A549 (cell line): ENCODE measurements around the gene SLC2A6. TPM values are rescaled to one million over a fixed set of nuclear protein-coding genes. Genes with fewer than 3 reads are reported as not detected.

Source experiments
- ATAC-seq, 2 experiments: fragments of 200-7000 bp in 1 of 2; fragments of >200 bp in 1 of 2; cut with Nextera tagmentation in 1 of 2; cut with Tn5 transposase in 1 of 2; 3 replicates each; pipeline versions ENCODE4 v1.8.0 to v1.9.1; 2018 to 2020; ENCODE audit warnings: mild to moderate bottlenecking in 1 of 2, moderate library complexity in 1 of 2
- CTCF ChIA-PET: fragments of 300-600 bp; sonication (Branson Sonifier 250); formaldehyde crosslinking; extraction: SDS; loops from one replicate; lab custom pipeline; 2021; ENCODE audit warnings: antibody characterized with exemption, inconsistent platforms; lab: Yijun Ruan, JAX
- POLR2A ChIA-PET: fragments of 350-600 bp; formaldehyde crosslinking; extraction: SDS; loops from one replicate; lab custom pipeline; 2021; ENCODE audit warnings: antibody characterized with exemption, inconsistent platforms; lab: Yijun Ruan, JAX
- DNase-seq, 2 experiments: peaks; one replicate each; pipeline versions ENCODE4 v3.0.0 to v3.0.0-alpha.2; 2011 to 2016; ENCODE audit warnings: low read depth in 1 of 2, low spot score in 1 of 2
- FAIRE-seq: peaks from 2 replicates; lab custom pipeline; 2011; peaks lifted over from hg19 to GRCh38; lab: Jason Lieb, UNC
- H3K27ac ChIP-seq, 2 experiments: fragments of >200 bp; sonication (Bioruptor Twin); formaldehyde crosslinking; 3 replicates each; pipeline ENCODE4 v1.5.1; 2016 to 2017
- H3K4me1 ChIP-seq: fragments of >200 bp; sonication (Bioruptor Twin); formaldehyde crosslinking; 3 replicates; pipeline ENCODE4 v1.6.1; 2016
- H3K4me2 ChIP-seq: fragments of >200 bp; sonication (Bioruptor Twin); formaldehyde crosslinking; 3 replicates; pipeline ENCODE4 v1.6.1; 2016
- H3K4me3 ChIP-seq: fragments of >200 bp; sonication (Bioruptor Twin); formaldehyde crosslinking; 3 replicates; pipeline ENCODE4 v1.5.1; 2016
- H3K9me3 ChIP-seq: fragments of >200 bp; sonication (Bioruptor Twin); formaldehyde crosslinking; 3 replicates; pipeline ENCODE4 v1.6.1; 2016
- ATOH8 ChIP-seq: fragments of 250-450 bp; sonication (Bioruptor Pico); IDR thresholded peaks from 2 replicates; pipeline ENCODE4 v1.5.0; 2020; ENCODE audit warnings: low read depth, mild to moderate bottlenecking, moderate library complexity
- CBX8 ChIP-seq: fragments of 200-600 bp; sonication (generic); IDR thresholded peaks from 2 replicates; pipeline ENCODE4 v1.6.1; 2016
- CHD4 ChIP-seq: fragments of 200-600 bp; sonication (generic); IDR thresholded peaks from 2 replicates; pipeline ENCODE4 v1.6.1; 2016; ENCODE audit warnings: antibody characterized with exemption, mild to moderate bottlenecking, borderline replicate concordance
- E2F6 ChIP-seq: IDR thresholded peaks from 2 replicates; pipeline ENCODE4 v1.6.1; 2012; ENCODE audit warnings: low read depth, borderline replicate concordance
- ELK1 ChIP-seq: fragments of 150-350 bp; IDR thresholded peaks from 2 replicates; pipeline ENCODE4 v1.6.1; 2014; ENCODE audit warnings: low read depth, mild to moderate bottlenecking, low read length
- FOSL2 ChIP-seq, 2 experiments: fragments of 450-650 bp in 1 of 2; fragments of >200 bp in 1 of 2; sonication (Bioruptor Twin) in 1 of 2; formaldehyde crosslinking; IDR thresholded peaks; 2 replicates each; pipeline versions ENCODE4 v1.5.0 to v1.6.1; 2016 to 2020; ENCODE audit warnings: mild to moderate bottlenecking in 1 of 2, moderate library complexity in 1 of 2
- GATA3 ChIP-seq: IDR thresholded peaks from 2 replicates; pipeline ENCODE4 v1.6.1; 2012; ENCODE audit warnings: borderline replicate concordance
- HOXA7 ChIP-seq: fragments of 250-450 bp; sonication (Bioruptor Pico); IDR thresholded peaks from 2 replicates; pipeline ENCODE4 v1.5.0; 2020; ENCODE audit warnings: mild to moderate bottlenecking, moderate library complexity
- JUNB ChIP-seq: fragments of >200 bp; sonication (Bioruptor Twin); formaldehyde crosslinking; IDR thresholded peaks from 2 replicates; pipeline ENCODE4 v1.6.1; 2016
- MAFK ChIP-seq: fragments of 450-650 bp; IDR thresholded peaks from 2 replicates; pipeline ENCODE4 v1.6.1; 2014; ENCODE audit not compliant: partially characterized antibody
- NPAS2 ChIP-seq: fragments of 250-450 bp; sonication (Bioruptor Pico); IDR thresholded peaks from 2 replicates; pipeline ENCODE4 v1.8.0; 2022; ENCODE audit warnings: mild to moderate bottlenecking, moderate library complexity, borderline replicate concordance
- NR3C1 ChIP-seq: fragments of >200 bp; sonication (Bioruptor Twin); formaldehyde crosslinking; IDR thresholded peaks from 3 replicates; pipeline ENCODE4 v1.6.1; 2017
- PBX3 ChIP-seq: IDR thresholded peaks from 2 replicates; pipeline ENCODE4 v1.6.1; 2012
- SMC3 ChIP-seq: fragments of >200 bp; sonication (Bioruptor Twin); formaldehyde crosslinking; IDR thresholded peaks from 3 replicates; pipeline ENCODE4 v1.6.1; 2018; ENCODE audit warnings: inconsistent platforms
- TP53 ChIP-seq: fragments of 250-450 bp; sonication (Bioruptor Pico); IDR thresholded peaks from 2 replicates; pipeline ENCODE4 v1.5.0; 2021; ENCODE audit warnings: mild to moderate bottlenecking, moderate library complexity
- USF2 ChIP-seq: fragments of 450-650 bp; IDR thresholded peaks from 2 replicates; pipeline ENCODE4 v1.6.1; 2014; ENCODE audit warnings: antibody characterized with exemption
- ZFP36 ChIP-seq: fragments of 450-650 bp; IDR thresholded peaks from 2 replicates; pipeline ENCODE4 v1.6.1; 2014; ENCODE audit warnings: borderline replicate concordance; ENCODE audit not compliant: partially characterized antibody
- ZSCAN20 ChIP-seq: fragments of 250-450 bp; sonication (Bioruptor Pico); IDR thresholded peaks from 2 replicates; pipeline ENCODE4 v1.8.0; 2022; ENCODE audit warnings: mild to moderate bottlenecking, moderate library complexity
- WGBS: methylation state at CpG from one replicate; pipeline ENCODE4 v1.1.6; 2017; ENCODE audit errors: missing lambda C conversion rate; 5-methylcytosine and 5-hydroxymethylcytosine counted together
- polyA plus RNA-seq, 4 experiments: library from polyadenylated mRNA; depleted of rRNA in 3 of 4; stranded (reverse); fragments of >200 nt; fragmentation: RNase III in 1 of 4; extraction: RNeasy Plus Mini Kit Qiagen cat#74134 plus additional on column Dnase treatment in 1 of 4; gene quantifications; 2 replicates in 3 of 4; 3 replicates in 1 of 4; pipeline ENCODE4 v1.2.3, GENCODE V29; 2011 to 2017
- TF ChIP-seq, protein P1 (sequence below): fragments of >200 bp; sonication (Bioruptor Twin); formaldehyde crosslinking; IDR thresholded peaks from 2 replicates; pipeline ENCODE4 v1.6.1; 2016

SLC2A6 gene
- polyA plus RNA-seq, 2 of the 4 experiments (the other 2 are of a cell fraction): 3.7 to 20.5 TPM

- CTCF ChIA-PET: interaction anchor here (1.0 to 12.2 kb wide), 2 partner anchors 8 to 20 kb away, joined by 3 to 58 read pairs; no protein-coding TSS in a partner anchor
- POLR2A ChIA-PET: interaction anchor here (1.1 kb wide), 1 partner anchor 13 kb away, joined by 3 read pairs; the partner anchor contains the start of gene SLC2A6
- peaks cover 5% of the 10 kb centered on the region for H3K4me1 ChIP-seq
- no peak for ATAC-seq
- DNase-seq: no peak
- FAIRE-seq: no peak
- H3K4me2 ChIP-seq: no peak overlapping the region
- no peak for TF ChIP-seq FOSL2 (IDR thresholded peaks at IDR 0.05)
- no peak for TF ChIP-seq FOSL2 (CRISPR knock-in tag; IDR thresholded peaks at IDR 0.05)
- TF ChIP-seq HOXA7: no peak
- TF ChIP-seq, all 56 proteins: peak for 0
- no peak overlapping the region for H3K4me3 ChIP-seq
- WGBS: 76% methylated on average over 6 of the region's 6 CpGs
- no peak overlapping the region for H3K27ac ChIP-seq
- no peaks in the 10 kb centered on the region for H3K9me3 ChIP-seq
Observed at GRCh38 chr9:133465984-133466383, 12.9 kb downstream of the SLC2A6 start.

DNA sequence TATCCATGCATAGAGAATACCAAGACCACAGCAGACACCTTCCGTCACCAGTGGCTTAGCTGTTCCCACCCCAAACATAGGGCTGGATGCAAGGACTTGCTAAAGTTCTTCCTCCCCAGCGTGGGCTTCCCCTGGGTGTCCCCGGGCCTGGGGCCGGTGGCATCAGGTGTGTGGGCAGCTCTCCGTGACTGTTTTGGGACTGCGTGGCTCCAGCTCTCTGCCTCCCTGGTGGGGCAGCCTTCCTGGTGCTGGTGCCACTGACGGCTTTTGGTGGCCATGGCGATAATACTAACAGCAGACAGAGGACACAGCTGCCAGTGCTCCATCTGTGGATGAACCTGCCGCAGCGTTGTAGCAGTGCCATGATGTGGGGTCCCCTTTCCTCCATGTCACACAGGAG, 14.3 kb downstream of the SLC2A6 start:
- FAIRE-seq (no peak), DNase-seq (no peak), ATAC-seq (no peak)
- Histone ChIP-seq H3K4me2 (no peak overlapping the region), H3K9me3 (no peaks in the 10 kb centered on the region), H3K27ac (no peak overlapping the region), H3K4me1 (peaks cover 10% of the 10 kb centered on the region), H3K4me3 (no peak overlapping the region)
- ChIA-PET CTCF (interaction anchor here (12.2 kb wide), 1 partner anchor 21 kb away, joined by 58 read pairs; no protein-coding TSS in a partner anchor), POLR2A (no interaction called here)
- TF ChIP-seq TP53 (no peak), ZSCAN20 (CRISPR knock-in tag) (no peak), PBX3 (no peak), CHD4 (no peak), USF2 (no peak), E2F6 (no peak), NPAS2 (CRISPR knock-in tag) (no peak), FOSL2 (IDR thresholded peaks at IDR 0.05) (no peak), FOSL2 (CRISPR knock-in tag; IDR thresholded peaks at IDR 0.05) (no peak), MAFK (no peak), ATOH8 (CRISPR knock-in tag) (no peak), NR3C1 (no peak), JUNB (no peak), GATA3 (no peak), ELK1 (no peak), CBX8 (no peak), ZFP36 (no peak), SMC3 (no peak)
- TF ChIP-seq, protein P1, sequence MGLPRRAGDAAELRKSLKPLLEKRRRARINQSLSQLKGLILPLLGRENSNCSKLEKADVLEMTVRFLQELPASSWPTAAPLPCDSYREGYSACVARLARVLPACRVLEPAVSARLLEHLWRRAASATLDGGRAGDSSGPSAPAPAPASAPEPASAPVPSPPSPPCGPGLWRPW: no peak
- WGBS: 97% methylated on average over 10 of the region's 10 CpGs
